IMR-90 (cell line): Measurements from ENCODE around the gene KLHL20. TPM values are rescaled to one million over a fixed set of nuclear protein-coding genes. Genes with fewer than 3 reads are reported as not detected.

Experiments
- CEBPB ChIP-seq: IDR thresholded peaks from 2 replicates; pipeline ENCODE4 v1.6.1; 2012; ENCODE audit warnings: low read depth, low read length, improper control_type of control experiment
- CHD1 ChIP-seq: IDR thresholded peaks from 2 replicates; pipeline ENCODE4 v1.6.1; 2012; ENCODE audit warnings: low read depth, low read length, improper control_type of control experiment
- FOS ChIP-seq: fragments of 150-350 bp; IDR thresholded peaks from 2 replicates; pipeline ENCODE4 v1.6.1; 2016; ENCODE audit warnings: low read depth, low read length
- MAFK ChIP-seq: IDR thresholded peaks from 2 replicates; pipeline ENCODE4 v1.6.1; 2012; ENCODE audit warnings: low read depth, low read length, improper control_type of control experiment
- MAZ ChIP-seq: IDR thresholded peaks from 2 replicates; pipeline ENCODE4 v1.6.1; 2012; ENCODE audit warnings: low read depth, mild to moderate bottlenecking, low read length, improper control_type of control experiment, moderate library complexity, borderline replicate concordance
- RAD21 ChIP-seq: IDR thresholded peaks from 2 replicates; pipeline ENCODE4 v1.6.1; 2012; ENCODE audit warnings: low read length, improper control_type of control experiment
- SMC3 ChIP-seq: fragments of 150-350 bp; IDR thresholded peaks from 2 replicates; pipeline ENCODE4 v1.6.1; 2016; ENCODE audit warnings: low read depth, mild to moderate bottlenecking, antibody characterized with exemption, low read length, moderate library complexity
- polyA plus RNA-seq, 3 experiments: library from polyadenylated mRNA; depleted of rRNA; stranded (reverse); fragments of >200 nt; gene quantifications; 2 replicates each; pipeline ENCODE4 v1.2.3, GENCODE V29; 2012; ENCODE audit warnings: low replicate concordance in 1 of 3
- total RNA-seq: library from RNA; depleted of rRNA; stranded (reverse); fragments of >200 nt; gene quantifications from 2 replicates; pipeline ENCODE4 v1.2.3, GENCODE V29; 2012
- TF ChIP-seq, protein P1 (sequence below): fragments of 150-350 bp; IDR thresholded peaks from 2 replicates; pipeline ENCODE4 v1.6.1; 2017; ENCODE audit warnings: mild to moderate bottlenecking, antibody characterized with exemption, low read length, low read depth

The KLHL20 gene
- total and polyA plus RNA-seq, 2 of the 4 experiments (the other 2 are of a cell fraction): 13.5 to 23.3 TPM

DNA sequence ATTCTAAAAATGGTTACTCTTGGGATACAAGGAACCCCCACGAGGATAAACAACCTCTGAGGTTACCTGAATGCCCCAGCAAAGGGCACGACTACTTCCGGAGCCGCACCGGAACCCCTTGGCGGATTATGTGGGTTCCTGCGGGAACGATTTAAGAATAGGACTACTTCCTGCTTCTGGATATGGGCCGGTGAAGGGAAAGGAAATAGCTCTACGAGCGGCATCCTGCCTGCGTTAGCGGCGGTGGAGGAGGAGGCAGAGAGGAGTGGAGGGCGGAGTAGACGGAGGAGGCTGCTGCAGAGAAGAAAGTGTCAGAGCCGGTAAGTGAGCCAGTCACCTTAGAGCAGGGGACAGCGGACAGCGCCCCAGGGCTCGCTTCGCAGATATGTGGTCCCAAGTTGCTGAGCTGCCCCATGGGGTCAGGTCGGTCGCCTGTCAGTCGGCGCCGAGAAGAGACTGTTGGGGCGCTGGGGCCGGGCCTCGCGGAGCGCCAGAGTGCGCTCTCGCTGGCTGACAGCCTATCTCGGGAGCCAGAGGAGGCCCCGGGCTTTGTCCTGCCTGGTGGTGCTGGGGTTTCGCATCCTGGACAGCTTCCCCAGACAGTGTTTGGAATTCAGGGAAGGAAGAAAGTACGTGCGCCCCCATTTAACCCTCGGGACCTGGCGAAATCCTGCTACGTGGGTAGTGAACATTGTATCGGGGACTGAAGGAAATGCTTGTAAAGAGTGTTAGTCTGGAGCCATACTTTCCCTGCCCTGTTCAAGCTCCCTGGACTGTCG lies at the start of gene KLHL20 (continued):
- TF ChIP-seq SMC3: peak; percentile 15; the same call in 1 of the 2 replicates
- TF ChIP-seq RAD21: no peak
- TF ChIP-seq MAFK: no peak
- TF ChIP-seq, protein P1, sequence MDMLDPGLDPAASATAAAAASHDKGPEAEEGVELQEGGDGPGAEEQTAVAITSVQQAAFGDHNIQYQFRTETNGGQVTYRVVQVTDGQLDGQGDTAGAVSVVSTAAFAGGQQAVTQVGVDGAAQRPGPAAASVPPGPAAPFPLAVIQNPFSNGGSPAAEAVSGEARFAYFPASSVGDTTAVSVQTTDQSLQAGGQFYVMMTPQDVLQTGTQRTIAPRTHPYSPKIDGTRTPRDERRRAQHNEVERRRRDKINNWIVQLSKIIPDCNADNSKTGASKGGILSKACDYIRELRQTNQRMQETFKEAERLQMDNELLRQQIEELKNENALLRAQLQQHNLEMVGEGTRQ: no peak
- no peak for TF ChIP-seq FOS
- TF ChIP-seq CHD1: no peak
- TF ChIP-seq CEBPB: no peak
- peak; percentile 64; the same call in 1 of the 2 replicates for TF ChIP-seq MAZ
